ENCODE measurements around the gene IQCN.

The IQCN gene

GRCh38 chr19:18278521-18279265 is 4.4 kb upstream of the IQCN start:
- Histone ChIP-seq H3K27me3 (ENCODE audit: insufficient read depth, low read length) (no peaks in the 10 kb centered on the region), H3K4me1 (ENCODE audit: insufficient read depth, low read length) (peaks cover 16% of the 10 kb centered on the region), H3K9me3 (ENCODE audit: low read length) (no peaks in the 10 kb centered on the region), H2AFZ (ENCODE audit: low read depth, low read length) (no peak overlapping the region), H3K4me3 (ENCODE audit: low read length) (peak overlapping the region; percentile 88), H3K36me3 (ENCODE audit: insufficient read depth, low read length) (peaks cover 15% of the 10 kb centered on the region)

DNA sequence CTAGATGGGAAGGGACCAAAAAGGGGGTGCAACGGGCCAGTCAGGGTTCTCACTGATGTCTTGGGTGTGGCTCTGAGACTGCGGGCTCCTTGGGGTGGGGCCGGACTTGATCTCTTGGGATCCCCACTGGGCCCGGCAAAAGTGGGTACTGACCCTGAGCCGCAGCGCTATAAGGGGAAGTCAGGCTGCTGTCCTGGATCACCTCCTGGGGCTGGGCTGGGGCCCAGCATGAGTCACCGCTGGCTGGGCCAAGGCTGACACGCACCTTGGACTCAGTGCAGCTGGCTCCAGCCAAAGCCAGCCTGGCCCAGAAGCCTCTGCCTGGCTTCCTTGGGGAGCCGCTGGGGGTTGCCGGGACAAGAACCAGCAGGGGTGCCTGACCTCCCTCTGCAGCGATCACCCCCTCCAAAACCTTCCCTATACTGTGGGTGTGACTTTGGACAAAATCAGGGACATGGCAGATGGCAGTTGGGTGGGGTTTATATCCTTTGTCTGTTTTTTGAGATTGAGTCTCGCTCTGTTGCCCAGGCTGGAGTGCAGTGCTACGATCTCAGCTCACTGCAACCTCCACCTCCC is 617 bp upstream of the IQCN start:
- H3K4me1 ChIP-seq (ENCODE audit: insufficient read depth, low read length) = peaks cover 7% of the 10 kb centered on the region
- H3K36me3 ChIP-seq (ENCODE audit: insufficient read depth, low read length) = peaks cover 15% of the 10 kb centered on the region
- H3K27me3 ChIP-seq (ENCODE audit: insufficient read depth, low read length) = no peaks in the 10 kb centered on the region
- H3K9me3 ChIP-seq (ENCODE audit: low read length) = no peaks in the 10 kb centered on the region
- H2AFZ ChIP-seq (ENCODE audit: low read depth, low read length) = no peak overlapping the region
- H3K4me3 ChIP-seq (ENCODE audit: low read length) = no peak overlapping the region

- Histone ChIP-seq H3K4me1 (ENCODE audit: insufficient read depth, low read length) (peaks cover under 1% of the 10 kb centered on the region), H3K4me3 (ENCODE audit: low read length) (no peak overlapping the region), H3K36me3 (ENCODE audit: insufficient read depth, low read length) (peaks cover 10% of the 10 kb centered on the region), H2AFZ (ENCODE audit: low read depth, low read length) (no peak overlapping the region), H3K9me3 (ENCODE audit: low read length) (no peaks in the 10 kb centered on the region), H3K27me3 (ENCODE audit: insufficient read depth, low read length) (no peaks in the 10 kb centered on the region)
These were observed 562 bp downstream of the IQCN start for GRCh38 chr19:18273561-18274218.

DNA sequence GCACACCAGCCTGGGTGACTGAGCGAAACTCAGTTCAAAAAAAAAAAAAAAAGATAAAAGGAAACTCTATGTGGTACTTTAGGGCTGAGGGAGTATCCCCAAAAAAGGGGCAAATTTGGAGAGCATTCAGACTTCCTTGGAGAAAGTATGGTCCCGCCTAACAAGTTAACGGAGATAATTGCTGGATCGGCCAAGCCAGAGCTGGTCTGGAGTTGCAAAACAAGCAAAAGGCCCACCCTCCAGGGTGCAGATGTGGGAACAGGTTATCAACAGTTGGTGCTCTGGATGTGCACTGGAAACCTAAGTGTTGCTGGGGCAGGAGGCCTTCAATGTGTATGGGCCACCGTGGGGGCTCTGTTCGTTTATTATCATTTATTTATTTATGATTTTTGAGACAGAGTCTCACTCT is 2.8 kb downstream of the IQCN start:
- Histone ChIP-seq H3K4me1 (ENCODE audit: insufficient read depth, low read length) (no peaks in the 10 kb centered on the region), H3K36me3 (ENCODE audit: insufficient read depth, low read length) (peaks cover 14% of the 10 kb centered on the region), H3K4me3 (ENCODE audit: low read length) (no peak overlapping the region), H2AFZ (ENCODE audit: low read depth, low read length) (no peak overlapping the region), H3K27me3 (ENCODE audit: insufficient read depth, low read length) (no peaks in the 10 kb centered on the region), H3K9me3 (ENCODE audit: low read length) (no peaks in the 10 kb centered on the region)

DNA sequence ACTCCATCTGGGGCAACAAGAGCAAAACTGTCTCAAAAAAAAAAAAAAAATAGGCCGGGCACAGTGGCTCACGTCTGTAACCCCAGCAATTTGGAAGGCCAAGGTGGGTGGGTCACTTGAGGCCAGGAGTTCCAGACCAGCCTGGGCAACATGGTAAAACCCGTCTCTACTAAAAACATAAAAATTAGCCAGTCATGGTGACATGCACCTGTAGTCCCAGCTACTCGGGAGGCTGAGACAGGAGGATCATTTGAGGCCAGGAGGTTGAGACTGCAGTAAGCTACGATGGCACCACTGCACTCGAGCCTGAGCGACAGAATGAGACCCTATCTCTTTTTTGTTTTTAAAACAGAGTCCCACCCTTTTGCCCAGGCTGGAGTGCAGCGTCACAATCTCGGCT is 3.9 kb downstream of the IQCN start:
- H3K4me1 ChIP-seq (ENCODE audit: insufficient read depth, low read length) = no peaks in the 10 kb centered on the region
- no peak overlapping the region for H2AFZ ChIP-seq (ENCODE audit: low read depth, low read length)
- no peaks in the 10 kb centered on the region for H3K9me3 ChIP-seq (ENCODE audit: low read length)
- H3K27me3 ChIP-seq (ENCODE audit: insufficient read depth, low read length) = no peaks in the 10 kb centered on the region
- H3K36me3 ChIP-seq (ENCODE audit: insufficient read depth, low read length) = peaks cover 23% of the 10 kb centered on the region
- H3K4me3 ChIP-seq (ENCODE audit: low read length) = no peak overlapping the region

DNA sequence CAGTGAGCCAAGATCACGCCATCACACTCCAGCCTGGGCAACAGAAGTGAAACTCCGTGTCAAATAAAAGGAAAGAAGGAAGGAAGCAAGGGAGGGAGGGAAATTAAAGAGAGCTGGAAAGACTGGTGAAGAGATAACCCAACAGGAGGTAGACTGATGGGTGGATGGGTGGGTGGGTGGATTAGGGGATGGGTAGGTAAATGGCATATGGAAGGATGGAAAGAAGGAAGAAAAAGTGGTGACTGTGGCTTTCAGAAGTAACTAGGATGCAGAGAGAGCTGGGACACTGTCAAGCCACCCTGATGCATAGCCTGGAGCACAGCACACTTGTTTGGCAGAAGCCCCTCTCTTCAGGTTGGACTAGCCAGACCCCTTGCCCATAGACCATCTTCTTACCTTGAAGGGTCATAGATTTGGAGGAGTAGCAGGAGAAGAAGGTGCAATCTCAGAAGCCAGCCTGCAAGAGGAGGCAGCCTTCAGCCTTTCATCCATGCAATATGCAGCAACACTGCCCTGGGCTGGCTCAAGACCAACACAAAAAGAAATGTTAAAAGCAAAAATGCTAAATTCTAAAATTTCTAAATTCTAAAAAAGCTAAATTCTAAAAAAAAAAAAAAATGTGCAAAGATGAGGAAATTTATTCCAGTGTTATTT is 5.1 kb downstream of the IQCN start:
- Histone ChIP-seq H3K4me3 (ENCODE audit: low read length) (no peak overlapping the region), H3K9me3 (ENCODE audit: low read length) (peaks cover 4% of the 10 kb centered on the region), H3K27me3 (ENCODE audit: insufficient read depth, low read length) (no peaks in the 10 kb centered on the region), H3K36me3 (ENCODE audit: insufficient read depth, low read length) (peaks cover 23% of the 10 kb centered on the region), H2AFZ (ENCODE audit: low read depth, low read length) (no peak overlapping the region), H3K4me1 (ENCODE audit: insufficient read depth, low read length) (no peaks in the 10 kb centered on the region)

- no peak overlapping the region for H2AFZ ChIP-seq (ENCODE audit: low read depth, low read length)
- H3K9me3 ChIP-seq (ENCODE audit: low read length) = peaks cover 4% of the 10 kb centered on the region
- H3K4me3 ChIP-seq (ENCODE audit: low read length) = no peak overlapping the region
- H3K4me1 ChIP-seq (ENCODE audit: insufficient read depth, low read length) = no peaks in the 10 kb centered on the region
- H3K27me3 ChIP-seq (ENCODE audit: insufficient read depth, low read length) = no peaks in the 10 kb centered on the region
- H3K36me3 ChIP-seq (ENCODE audit: insufficient read depth, low read length) = peaks cover 23% of the 10 kb centered on the region
These were observed 7.2 kb downstream of the IQCN start for GRCh38 chr19:18266771-18267686.

DNA sequence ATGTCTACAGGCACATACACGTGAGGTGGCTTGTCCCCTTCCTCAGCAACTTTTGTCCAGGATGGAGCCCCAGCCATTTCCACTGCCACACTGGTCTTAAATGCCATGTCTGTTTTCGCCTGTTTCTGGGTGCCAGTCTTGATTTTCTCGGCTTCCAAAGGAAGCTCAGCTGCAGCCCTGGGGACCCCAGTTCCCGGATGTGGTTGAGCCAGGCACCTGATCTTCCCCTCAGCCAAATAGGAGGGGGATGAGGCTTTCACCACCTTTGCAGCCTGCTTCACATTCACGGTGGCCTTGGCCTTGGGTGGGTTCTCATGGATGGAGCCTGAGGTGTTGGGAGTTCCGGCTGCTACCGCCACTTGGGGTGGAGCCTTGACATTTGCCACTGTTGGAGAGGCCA is 8.7 kb downstream of the IQCN start:
- Histone ChIP-seq H3K9me3 (ENCODE audit: low read length) (peaks cover 4% of the 10 kb centered on the region), H3K4me1 (ENCODE audit: insufficient read depth, low read length) (no peaks in the 10 kb centered on the region), H3K27me3 (ENCODE audit: insufficient read depth, low read length) (no peaks in the 10 kb centered on the region), H2AFZ (ENCODE audit: low read depth, low read length) (no peak overlapping the region), H3K36me3 (ENCODE audit: insufficient read depth, low read length) (peaks cover 23% of the 10 kb centered on the region), H3K4me3 (ENCODE audit: low read length) (no peak overlapping the region)

DNA sequence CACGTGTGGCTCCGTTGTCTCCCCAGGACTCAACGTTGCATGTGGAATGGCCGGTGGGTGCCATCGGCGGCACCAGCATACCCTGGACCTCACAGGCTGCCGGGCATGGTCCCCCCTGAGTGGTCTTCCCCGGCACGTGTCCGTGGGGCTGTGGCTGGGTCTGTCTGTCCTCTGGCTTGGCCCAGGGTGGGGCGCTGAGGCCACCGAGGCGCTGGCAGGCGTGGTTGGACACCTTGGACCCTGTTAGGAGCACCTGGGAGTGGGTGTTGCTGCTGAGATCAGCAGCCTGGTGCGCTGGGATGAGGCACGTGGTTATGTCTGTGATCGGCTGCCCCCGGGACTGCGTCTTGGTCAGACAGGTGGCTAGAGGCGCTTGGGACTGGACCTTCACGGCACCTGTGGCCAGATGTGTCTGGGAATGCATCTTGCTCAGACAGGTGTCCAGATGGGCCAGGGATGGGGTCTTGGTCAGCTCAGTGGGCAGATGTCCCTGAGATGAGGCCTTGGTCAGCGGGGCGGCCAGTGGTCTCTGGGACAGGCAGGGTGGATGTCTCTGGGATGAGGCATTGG is 9.2 kb downstream of the IQCN start:
- Histone ChIP-seq H3K9me3 (ENCODE audit: low read length) (peaks cover 4% of the 10 kb centered on the region), H3K4me3 (ENCODE audit: low read length) (no peak overlapping the region), H3K27me3 (ENCODE audit: insufficient read depth, low read length) (no peaks in the 10 kb centered on the region), H2AFZ (ENCODE audit: low read depth, low read length) (no peak overlapping the region), H3K4me1 (ENCODE audit: insufficient read depth, low read length) (no peaks in the 10 kb centered on the region), H3K36me3 (ENCODE audit: insufficient read depth, low read length) (peaks cover 23% of the 10 kb centered on the region)

GRCh38 chr19:18264137-18264854 is 10.0 kb downstream of the IQCN start:
- Histone ChIP-seq H2AFZ (ENCODE audit: low read depth, low read length) (no peak overlapping the region), H3K4me1 (ENCODE audit: insufficient read depth, low read length) (no peaks in the 10 kb centered on the region), H3K9me3 (ENCODE audit: low read length) (peaks cover 4% of the 10 kb centered on the region), H3K4me3 (ENCODE audit: low read length) (no peak overlapping the region), H3K36me3 (ENCODE audit: insufficient read depth, low read length) (peaks cover 23% of the 10 kb centered on the region), H3K27me3 (ENCODE audit: insufficient read depth, low read length) (no peaks in the 10 kb centered on the region)

DNA sequence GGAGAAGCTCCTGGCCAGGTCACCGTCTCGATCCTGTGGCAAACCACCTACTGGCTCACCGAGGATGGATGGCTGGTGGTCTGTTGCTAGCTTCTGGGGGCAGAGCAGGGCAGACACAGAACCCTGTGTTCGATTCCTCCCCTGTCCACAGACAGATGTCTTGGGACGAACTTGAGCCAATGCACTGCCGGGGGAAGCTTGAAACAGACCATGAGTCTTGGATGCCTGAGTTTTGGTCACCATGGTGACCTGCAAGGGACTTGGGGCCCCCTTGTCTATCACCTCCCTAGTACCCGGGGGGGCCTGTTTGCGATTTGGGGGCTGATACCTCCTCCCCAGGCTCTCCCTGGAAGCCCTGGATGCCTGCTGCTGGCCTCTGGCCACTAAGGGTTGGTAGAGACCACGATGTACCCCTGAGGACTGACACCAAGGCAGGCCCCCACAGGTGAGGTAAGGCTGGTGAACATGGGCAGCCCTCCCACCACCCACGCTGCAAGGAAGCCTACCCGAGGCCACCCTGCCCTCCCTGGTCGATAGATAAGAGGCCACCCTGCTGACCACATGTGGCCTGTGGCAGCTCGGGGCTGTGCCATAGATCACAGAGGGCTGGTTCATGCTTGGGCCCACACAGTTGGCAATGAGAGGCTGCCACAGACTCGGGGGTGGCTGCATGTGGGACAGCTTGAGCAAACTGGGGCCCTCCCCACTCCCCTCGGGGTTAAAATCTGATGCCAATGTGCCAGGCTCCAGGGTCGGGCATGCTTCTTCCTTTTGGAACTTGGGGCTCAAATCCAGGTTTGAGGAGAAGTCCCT is 10.7 kb downstream of the IQCN start:
- no peaks in the 10 kb centered on the region for H3K27me3 ChIP-seq (ENCODE audit: insufficient read depth, low read length)
- H3K4me1 ChIP-seq (ENCODE audit: insufficient read depth, low read length) = no peaks in the 10 kb centered on the region
- peaks cover 23% of the 10 kb centered on the region for H3K36me3 ChIP-seq (ENCODE audit: insufficient read depth, low read length)
- H3K9me3 ChIP-seq (ENCODE audit: low read length) = peaks cover 4% of the 10 kb centered on the region
- no peak overlapping the region for H2AFZ ChIP-seq (ENCODE audit: low read depth, low read length)
- no peak overlapping the region for H3K4me3 ChIP-seq (ENCODE audit: low read length)
